OCI-LY7 (cell line): Measurements from ENCODE around the gene TBL1Y.

Experiments used
- CTCF ChIP-seq: fragments of 200-600 bp; sonication (generic); conservative IDR thresholded peaks from 2 replicates; pipeline ENCODE4 v1.5.1; 2014; ENCODE audit warnings: mild to moderate bottlenecking, antibody characterized with exemption, low read length, moderate library complexity, mixed read lengths
- EZH2phosphoT487 ChIP-seq: fragments of 200-600 bp; sonication (generic); IDR thresholded peaks from 2 replicates; pipeline ENCODE4 v1.6.1; 2018; ENCODE audit warnings: low read depth, borderline replicate concordance, mild to moderate bottlenecking, mixed run types, antibody characterized with exemption, low read length, moderate library complexity, mixed read lengths

GRCh38 chrY:6894496-6894895 is 16.0 kb upstream of the TBL1Y start:
- TF ChIP-seq EZH2phosphoT487 = no peak
- TF ChIP-seq CTCF = no peak
